GM21619 (cell line): ENCODE measurements around the gene RPL19.

Experiments
- ATAC-seq: cut with Tn5 transposase; IDR thresholded peaks from one replicate; pipeline ENCODE4 v1.9.1; 2021; ENCODE audit not compliant: unreplicated experiment

RPL19 gene

DNA sequence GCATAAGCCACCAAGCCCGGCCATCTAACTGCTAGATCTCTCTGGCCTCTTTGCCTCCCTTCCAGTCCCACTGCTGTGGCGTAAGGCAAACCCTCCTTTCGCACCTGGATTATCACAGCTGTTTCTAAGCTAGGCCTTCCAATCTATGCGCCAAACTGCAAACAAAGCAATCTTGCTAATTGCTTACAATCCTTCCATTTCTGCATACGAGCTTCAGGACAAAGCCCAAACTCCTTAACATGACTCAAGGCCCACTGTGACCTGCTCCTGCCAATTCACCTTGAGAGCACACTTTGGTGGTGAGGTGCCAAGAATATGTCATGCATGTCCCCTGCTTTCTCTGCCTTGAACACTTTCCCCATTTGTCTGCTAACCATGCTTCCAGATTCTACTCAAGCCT is 28.1 kb upstream of the RPL19 start:
- ATAC-seq = no peak

DNA sequence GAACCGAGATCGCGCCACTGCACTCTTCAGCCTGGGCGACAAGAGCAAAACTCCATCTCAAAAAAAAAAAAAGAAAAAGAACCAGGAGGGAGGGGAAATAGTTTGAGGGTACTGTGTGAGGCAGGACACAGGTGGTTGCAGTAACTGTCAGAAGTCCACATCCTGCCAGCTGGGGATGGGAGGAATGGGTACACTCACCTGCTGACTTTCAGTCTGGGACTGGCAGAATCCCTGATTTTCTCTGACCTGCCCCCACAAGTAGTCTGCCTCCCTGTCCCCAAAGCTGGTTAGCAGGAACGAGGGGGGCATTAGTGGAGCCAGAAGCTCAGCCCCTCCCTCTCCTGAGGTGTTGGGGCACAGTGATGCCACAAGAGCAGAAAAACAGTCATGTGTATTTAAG is 27.0 kb upstream of the RPL19 start:
- ATAC-seq = no peak

- ATAC-seq = no peak
These were observed 26.4 kb upstream of the RPL19 start for GRCh38 chr17:39173526-39174274.

GRCh38 chr17:39174920-39175694 is 25.0 kb upstream of the RPL19 start:
- ATAC-seq = no peak

DNA sequence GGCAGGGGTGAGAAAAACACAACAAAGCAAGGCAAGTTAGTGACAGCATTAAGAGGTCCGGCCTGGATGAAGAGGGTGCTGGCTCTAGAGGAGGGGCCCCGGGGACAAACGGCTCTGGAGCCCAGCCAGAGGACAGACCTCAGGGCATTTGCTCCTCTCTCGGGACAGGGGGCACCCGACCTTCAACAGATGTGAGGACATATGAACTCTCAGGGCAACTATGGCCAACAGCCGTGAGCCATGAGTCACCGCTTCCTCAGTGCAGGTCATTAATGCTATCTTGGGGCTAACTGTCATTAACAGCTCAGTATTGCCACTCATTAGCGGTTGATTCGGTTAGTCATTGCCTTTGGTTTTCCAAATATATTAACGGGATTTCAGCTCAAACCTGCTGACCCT is 24.4 kb upstream of the RPL19 start:
- ATAC-seq = no peak

- ATAC-seq = no peak
These were observed 22.8 kb upstream of the RPL19 start for GRCh38 chr17:39177256-39177655.

DNA sequence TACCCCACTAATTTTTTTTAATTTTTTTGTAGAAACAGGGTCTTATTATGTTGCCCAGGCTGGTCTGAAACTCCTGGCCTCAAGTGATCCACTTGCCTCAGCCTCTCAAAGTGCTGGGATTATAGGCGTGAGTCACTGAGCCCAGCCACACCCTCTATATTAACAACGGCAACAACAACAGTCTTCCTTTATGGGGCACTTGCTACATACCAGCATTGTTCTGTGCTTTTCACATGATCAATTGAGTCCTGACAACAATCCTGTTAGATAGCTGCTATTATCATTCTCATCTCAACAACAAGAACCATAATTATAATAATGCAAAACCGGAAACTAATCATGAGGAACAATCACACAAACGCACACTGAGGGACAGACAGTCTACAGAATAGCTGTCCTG is 21.5 kb upstream of the RPL19 start:
- ATAC-seq = no peak

DNA sequence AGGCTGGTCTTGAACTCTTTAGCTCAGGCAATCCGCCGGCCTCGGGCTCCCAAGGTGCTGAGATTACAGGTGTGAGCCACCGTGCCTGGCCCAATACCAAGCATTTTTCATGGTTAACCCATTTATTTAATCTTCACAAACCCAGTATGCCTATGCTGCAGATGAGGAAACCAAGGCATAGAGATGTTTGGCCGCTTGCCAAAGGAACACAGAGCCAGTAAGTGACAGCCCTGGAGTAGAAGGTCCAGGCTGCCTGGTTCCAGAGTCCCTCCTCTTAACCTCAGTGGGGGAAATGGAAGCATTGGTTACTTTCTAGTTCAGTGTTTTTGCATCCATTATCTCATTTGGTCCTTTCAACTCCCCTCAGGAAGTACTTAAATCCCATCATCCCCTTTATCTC is 18.8 kb upstream of the RPL19 start:
- ATAC-seq = no peak

DNA sequence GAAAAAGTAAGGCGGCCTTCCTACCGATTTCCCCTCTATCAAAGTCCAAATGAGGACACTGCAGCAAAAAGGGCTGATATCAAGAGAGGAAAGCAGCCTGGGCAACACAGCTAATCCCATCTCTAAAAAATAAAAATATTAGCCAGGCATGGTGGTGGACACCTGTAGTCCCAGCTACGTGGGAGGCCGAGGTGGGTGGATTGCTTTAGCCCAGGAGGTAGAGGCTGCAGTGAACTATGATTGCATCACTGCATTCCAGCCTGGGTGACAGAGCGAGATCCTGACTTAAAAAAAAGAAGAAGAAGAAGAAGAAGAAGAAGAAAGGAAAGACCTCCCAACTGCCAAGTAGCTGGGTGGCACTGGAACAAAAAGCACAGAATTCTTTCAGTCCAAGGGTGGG is 17.0 kb upstream of the RPL19 start:
- ATAC-seq = no peak

- no peak for ATAC-seq
These were observed 16.4 kb upstream of the RPL19 start for GRCh38 chr17:39183720-39184119.

GRCh38 chr17:39186481-39187002 is 13.5 kb upstream of the RPL19 start:
- no peak for ATAC-seq

- no peak for ATAC-seq
These were observed 12.8 kb upstream of the RPL19 start for GRCh38 chr17:39187152-39187830.

- ATAC-seq = no peak
These were observed 8.2 kb upstream of the RPL19 start for GRCh38 chr17:39191750-39192510.

DNA sequence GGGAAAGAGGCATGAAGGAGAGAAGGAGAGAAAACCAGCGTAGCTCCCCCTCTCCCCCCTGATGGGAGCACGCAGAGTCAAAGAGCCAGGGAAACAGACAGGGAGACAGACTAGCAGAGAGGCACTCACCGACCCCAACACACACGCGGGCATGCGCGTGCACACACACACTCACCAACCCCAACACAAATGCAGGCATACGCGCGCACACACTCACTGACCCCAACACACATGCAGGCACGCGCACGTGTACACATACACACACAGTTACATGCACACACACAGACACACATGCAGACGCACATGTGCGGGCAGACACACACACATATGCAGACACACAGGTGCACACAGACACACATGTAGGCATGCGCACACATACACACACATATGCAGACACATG is 7.2 kb upstream of the RPL19 start:
- no peak for ATAC-seq

GRCh38 chr17:39193346-39193745 is 6.7 kb upstream of the RPL19 start:
- no peak for ATAC-seq

GRCh38 chr17:39194089-39194984 is 5.7 kb upstream of the RPL19 start:
- ATAC-seq = no peak

GRCh38 chr17:39194985-39195524 is 5.0 kb upstream of the RPL19 start:
- ATAC-seq = no peak

GRCh38 chr17:39195568-39196160 is 4.4 kb upstream of the RPL19 start:
- no peak for ATAC-seq

DNA sequence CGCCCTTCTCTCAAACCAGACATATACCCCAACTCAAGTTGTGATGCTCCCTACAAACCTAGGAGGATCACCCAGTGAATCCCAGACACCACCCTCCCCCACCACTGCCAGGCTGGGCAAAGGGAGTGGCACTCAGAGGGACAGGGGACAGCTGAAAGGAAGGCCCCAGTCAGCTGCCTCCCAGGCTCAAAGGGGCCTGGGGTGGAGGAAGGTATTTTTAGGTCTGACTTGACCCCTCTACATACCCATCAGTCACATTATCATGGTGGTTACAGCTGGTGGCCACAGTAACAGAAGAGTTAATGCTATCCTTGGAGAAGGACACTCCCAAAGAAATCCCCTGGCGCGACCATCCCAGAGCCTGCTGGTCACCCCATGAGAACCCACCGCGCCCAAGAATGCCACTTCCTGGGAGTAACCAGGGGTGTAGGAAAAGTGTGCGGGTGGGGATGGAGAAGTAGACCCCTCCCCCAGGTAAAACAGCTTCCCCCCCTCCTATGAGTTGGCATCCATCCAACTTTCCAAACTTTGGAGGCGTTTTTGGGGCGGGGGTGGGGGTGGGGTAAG is 3.8 kb upstream of the RPL19 start:
- ATAC-seq = no peak
